Peyer's patch (tissue), 4 donors: ENCODE data around the gene STUB1. TPM values are rescaled to one million over a fixed set of nuclear protein-coding genes. Genes with fewer than 3 reads are reported as not detected.

Source experiments
- DNase-seq, 3 donors: peaks; one replicate each; pipeline ENCODE4 v3.0.0-alpha.2; 2017 to 2019
- H3K27ac ChIP-seq, 4 donors: fragments of 200-600 bp; sonication (generic); one replicate each; pipeline ENCODE4 v1.5.1; 2016 to 2019
- H3K27me3 ChIP-seq, 2 donors: fragments of 200-600 bp; sonication (generic); one replicate each; pipeline ENCODE4 v1.5.1; 2019
- H3K36me3 ChIP-seq, 3 donors: fragments of 200-600 bp; sonication (generic); one replicate each; pipeline ENCODE4 v1.5.1; 2016 to 2019
- H3K4me1 ChIP-seq, 4 donors: fragments of 200-600 bp; sonication (generic); one replicate each; pipeline ENCODE4 v1.5.1; 2016 to 2019
- H3K4me3 ChIP-seq, 4 donors: fragments of 200-600 bp; sonication (generic); 1 replicate in 3 of 4; 2 replicates in 1 of 4; pipeline ENCODE4 v1.5.1; 2016 to 2019; ENCODE audit warnings: mild to moderate bottlenecking in 1 of 4
- H3K9me3 ChIP-seq, 4 donors: fragments of 200-600 bp; sonication (generic); one replicate each; pipeline ENCODE4 v1.5.1; 2016 to 2019; ENCODE audit warnings: mild to moderate bottlenecking in 1 of 4
- POLR2A ChIP-seq, 2 donors: fragments of 450-650 bp; IDR thresholded peaks; one replicate each; pipeline ENCODE4 v1.5.1; 2017; ENCODE audit warnings: antibody characterized with exemption in 2 of 2, mild to moderate bottlenecking in 2 of 2, moderate library complexity in 2 of 2
- total RNA-seq, 4 donors: library from RNA; depleted of rRNA; stranded (reverse); fragments of >200 nt; gene quantifications; one replicate each; pipeline ENCODE4 v1.1.0, GENCODE V29; 2016
- TF ChIP-seq, protein P1 (sequence below), 6 experiments: fragments of 450-650 bp in 4 of 6; fragments of 200-600 bp in 2 of 6; sonication (generic) in 1 of 6; IDR thresholded peaks; one replicate each; pipeline ENCODE4 v1.5.1; 2017 to 2019; ENCODE audit warnings: antibody characterized with exemption in 6 of 6, mild to moderate bottlenecking in 3 of 6, moderate library complexity in 1 of 6

The STUB1 gene
- total RNA-seq, 4 donors from 2014 or later, result 96.0 to 291 (median 107) TPM

DNA sequence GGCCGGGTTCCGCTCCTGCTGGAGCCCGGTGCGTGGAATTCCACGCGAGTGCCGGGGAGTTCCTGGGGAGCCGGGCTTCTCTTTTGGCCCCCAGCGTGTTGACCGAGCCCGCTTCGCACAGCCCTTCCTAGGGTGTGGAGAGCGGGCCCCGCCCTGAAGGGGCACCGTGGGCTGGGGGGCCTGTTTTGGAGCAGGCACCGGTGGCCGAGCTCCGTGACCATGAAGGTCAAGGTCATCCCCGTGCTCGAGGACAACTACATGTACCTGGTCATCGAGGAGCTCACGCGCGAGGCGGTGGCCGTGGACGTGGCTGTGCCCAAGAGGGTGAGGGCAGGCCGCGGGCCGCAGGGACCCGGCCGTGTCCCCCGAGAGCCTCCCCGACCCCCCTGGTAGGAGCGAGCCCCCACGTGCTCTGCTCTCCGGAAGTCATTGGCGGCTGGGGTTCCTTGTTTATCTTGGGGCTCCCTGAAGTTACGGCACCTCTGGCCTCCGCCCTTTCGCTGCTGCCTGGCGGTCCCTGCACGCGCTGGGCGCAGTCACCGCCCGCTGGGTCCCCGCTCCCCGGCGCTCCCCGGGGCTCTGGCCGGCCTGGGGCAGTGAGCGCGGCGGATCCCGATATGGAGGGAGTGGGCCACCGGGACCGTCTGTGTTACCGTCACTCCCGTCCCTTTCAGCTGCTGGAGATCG lies 47.2 kb downstream of the STUB1 start:
- Histone ChIP-seq H3K9me3 (no peaks in the 10 kb centered on the region), H3K4me1 (peaks cover 0 to 31% (median 11%) of the 10 kb centered on the region in 4 donors), H3K27me3 (peaks cover 0 to 25% of the 10 kb centered on the region in 2 donors), H3K36me3 (peaks cover 0 to 7% (median 0%) of the 10 kb centered on the region in 3 donors), H3K27ac (peak overlapping the region; percentile 46 to 91 (median 68)), H3K4me3 (peak overlapping the region; percentile 61 to 66 (median 64))
- no peak for TF ChIP-seq POLR2A (IDR thresholded peaks at IDR 0.05)
- TF ChIP-seq, protein P1, sequence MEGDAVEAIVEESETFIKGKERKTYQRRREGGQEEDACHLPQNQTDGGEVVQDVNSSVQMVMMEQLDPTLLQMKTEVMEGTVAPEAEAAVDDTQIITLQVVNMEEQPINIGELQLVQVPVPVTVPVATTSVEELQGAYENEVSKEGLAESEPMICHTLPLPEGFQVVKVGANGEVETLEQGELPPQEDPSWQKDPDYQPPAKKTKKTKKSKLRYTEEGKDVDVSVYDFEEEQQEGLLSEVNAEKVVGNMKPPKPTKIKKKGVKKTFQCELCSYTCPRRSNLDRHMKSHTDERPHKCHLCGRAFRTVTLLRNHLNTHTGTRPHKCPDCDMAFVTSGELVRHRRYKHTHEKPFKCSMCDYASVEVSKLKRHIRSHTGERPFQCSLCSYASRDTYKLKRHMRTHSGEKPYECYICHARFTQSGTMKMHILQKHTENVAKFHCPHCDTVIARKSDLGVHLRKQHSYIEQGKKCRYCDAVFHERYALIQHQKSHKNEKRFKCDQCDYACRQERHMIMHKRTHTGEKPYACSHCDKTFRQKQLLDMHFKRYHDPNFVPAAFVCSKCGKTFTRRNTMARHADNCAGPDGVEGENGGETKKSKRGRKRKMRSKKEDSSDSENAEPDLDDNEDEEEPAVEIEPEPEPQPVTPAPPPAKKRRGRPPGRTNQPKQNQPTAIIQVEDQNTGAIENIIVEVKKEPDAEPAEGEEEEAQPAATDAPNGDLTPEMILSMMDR (IDR thresholded peaks at IDR 0.05), result no peak
- DNase-seq, result peak in 2 of 3 donors; percentile 73 to 78

DNA sequence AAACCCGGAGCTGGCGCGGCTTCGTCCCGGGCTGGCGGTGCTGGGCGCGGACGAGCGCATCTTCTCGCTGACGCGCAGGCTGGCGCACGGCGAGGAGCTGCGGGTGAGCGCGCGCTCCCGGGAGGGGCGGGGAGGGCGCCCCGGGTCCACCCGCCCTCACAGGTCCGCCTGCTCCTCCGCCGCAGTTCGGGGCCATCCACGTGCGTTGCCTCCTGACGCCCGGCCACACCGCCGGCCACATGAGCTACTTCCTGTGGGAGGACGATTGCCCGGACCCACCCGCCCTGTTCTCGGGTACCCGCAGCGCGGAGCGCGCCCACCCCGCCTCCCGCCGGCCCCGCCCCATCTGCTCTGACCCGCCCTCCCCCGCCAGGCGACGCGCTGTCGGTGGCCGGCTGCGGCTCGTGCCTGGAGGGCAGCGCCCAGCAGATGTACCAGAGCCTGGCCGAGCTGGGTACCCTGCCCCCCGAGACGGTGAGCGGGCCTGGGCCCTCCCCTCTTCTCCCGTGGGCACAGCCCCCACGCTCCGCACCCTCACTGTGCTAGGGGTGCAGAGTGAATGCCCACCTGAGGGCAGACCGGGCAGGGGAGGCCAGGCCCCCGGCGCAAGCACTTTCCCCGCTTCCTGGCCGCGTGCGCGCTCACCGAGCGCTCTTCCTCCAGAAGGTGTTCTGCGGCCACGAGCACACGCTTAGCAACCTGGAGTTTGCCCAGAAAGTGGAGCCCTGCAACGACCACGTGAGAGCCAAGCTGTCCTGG lies 48.1 kb downstream of the STUB1 start:
- DNase-seq, result peak; percentile 78 to 91 (median 83)
- peaks cover 0 to 31% (median 11%) of the 10 kb centered on the region in 4 donors for H3K4me1 ChIP-seq
- H3K9me3 ChIP-seq, result no peaks in the 10 kb centered on the region
- H3K27ac ChIP-seq, result peak overlapping the region; percentile 46 to 91 (median 68)
- TF ChIP-seq, protein P1 (IDR thresholded peaks at IDR 0.05), result no peak
- no peak for TF ChIP-seq POLR2A (IDR thresholded peaks at IDR 0.05)
- H3K27me3 ChIP-seq, result peaks cover 0 to 25% of the 10 kb centered on the region in 2 donors
- H3K4me3 ChIP-seq, result peak overlapping the region; percentile 61 to 66 (median 64)
- H3K36me3 ChIP-seq, result peaks cover 0 to 16% (median 0%) of the 10 kb centered on the region in 3 donors

DNA sequence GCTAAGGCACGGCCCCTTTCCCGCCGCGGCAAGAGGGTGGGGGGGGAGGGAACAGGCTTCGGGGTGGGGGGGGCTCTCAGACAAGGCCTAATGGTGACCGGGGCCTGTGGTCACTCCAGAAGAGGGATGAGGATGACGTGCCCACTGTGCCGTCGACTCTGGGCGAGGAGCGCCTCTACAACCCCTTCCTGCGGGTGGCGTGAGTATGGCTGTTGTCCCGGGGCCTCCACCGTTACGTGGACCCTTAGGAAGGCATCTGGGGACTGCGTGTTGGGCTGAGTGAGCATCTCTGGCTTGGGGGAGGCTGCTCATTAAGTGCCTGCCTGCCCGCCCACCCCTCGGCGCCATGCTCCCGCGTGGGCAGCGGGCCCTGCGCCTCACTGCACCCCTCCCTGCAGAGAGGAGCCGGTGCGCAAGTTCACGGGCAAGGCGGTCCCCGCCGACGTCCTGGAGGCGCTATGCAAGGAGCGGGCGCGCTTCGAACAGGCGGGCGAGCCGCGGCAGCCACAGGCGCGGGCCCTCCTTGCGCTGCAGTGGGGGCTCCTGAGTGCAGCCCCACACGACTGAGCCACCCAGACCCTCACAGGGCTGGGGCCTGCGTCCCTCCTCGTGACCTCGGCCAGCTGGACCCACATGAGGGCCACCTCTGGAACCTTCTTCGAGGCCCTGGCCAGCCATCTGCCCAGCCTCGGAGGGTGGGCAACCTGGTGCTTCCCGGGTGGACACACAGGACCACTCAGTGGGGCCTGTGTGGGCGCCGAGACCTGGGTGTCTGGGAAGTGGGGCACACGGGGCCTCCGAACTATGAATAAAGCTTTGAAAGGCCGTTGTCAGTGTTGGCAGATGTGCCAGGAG lies 48.9 kb downstream of the STUB1 start:
- Histone ChIP-seq H3K27ac (peak overlapping the region in 1 of 4 donors; percentile 88), H3K4me3 (peak overlapping the region in 2 of 4 donors; percentile 65 to 66), H3K27me3 (peaks cover 0 to 25% of the 10 kb centered on the region in 2 donors), H3K4me1 (peaks cover 0 to 31% (median 11%) of the 10 kb centered on the region in 4 donors), H3K36me3 (peaks cover 0 to 24% (median 0%) of the 10 kb centered on the region in 3 donors), H3K9me3 (no peaks in the 10 kb centered on the region)
- no peak for DNase-seq
- TF ChIP-seq, protein P1 (IDR thresholded peaks at IDR 0.05), result no peak
- TF ChIP-seq POLR2A (IDR thresholded peaks at IDR 0.05), result no peak

DNA sequence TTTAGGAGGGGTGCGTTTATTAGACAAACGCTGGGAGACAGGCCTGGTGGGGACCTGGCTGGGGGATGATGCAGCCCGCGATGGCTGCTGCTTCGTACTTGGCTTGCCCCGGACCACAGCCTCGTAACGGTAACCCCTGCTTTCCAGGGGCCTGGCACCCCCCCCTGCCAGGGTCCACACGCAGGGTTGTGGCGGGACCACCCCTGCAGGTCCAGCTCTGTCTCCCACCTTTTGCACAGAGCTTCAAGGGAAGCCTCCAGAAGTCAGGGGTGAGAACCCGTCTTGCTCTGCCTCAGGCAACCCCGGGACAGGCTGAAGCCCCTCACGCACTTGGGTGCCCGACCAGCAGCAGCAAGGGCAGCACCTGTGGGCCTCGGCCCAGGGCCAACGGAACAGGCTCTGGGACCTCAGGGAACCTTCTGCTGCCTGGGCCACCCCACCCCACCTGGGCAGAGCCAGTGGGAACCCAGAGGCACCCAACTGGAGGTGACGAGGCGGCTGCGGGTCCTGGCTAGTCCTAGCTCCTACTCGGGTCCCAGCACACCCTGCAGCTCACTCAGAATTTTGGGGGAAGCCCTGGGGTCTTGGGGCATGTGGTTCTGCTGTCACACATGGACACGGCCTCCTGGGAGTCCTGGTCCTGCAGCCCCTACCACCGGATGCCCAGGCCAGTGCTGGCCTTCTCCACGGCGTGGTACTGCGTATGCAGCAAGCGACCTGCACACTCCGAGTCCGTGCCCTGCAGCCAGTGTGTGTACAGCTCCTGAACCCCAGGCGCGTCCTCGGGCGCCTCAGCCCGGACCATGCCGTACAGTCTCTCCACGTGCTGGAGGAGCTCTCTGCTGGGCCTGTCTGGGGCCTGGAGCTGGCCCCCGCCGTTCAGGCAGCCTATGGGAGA lies 49.8 kb downstream of the STUB1 start:
- Histone ChIP-seq H3K36me3 (peaks cover 0 to 33% (median 0%) of the 10 kb centered on the region in 3 donors), H3K27ac (no peak overlapping the region), H3K4me3 (no peak overlapping the region), H3K9me3 (no peaks in the 10 kb centered on the region), H3K4me1 (peaks cover 0 to 31% (median 11%) of the 10 kb centered on the region in 4 donors), H3K27me3 (peaks cover 0 to 25% of the 10 kb centered on the region in 2 donors)
- no peak for DNase-seq
- TF ChIP-seq, protein P1 (IDR thresholded peaks at IDR 0.05), result no peak
- TF ChIP-seq POLR2A (IDR thresholded peaks at IDR 0.05), result no peak
